IMR-90 (cell line): Measurements from ENCODE around the gene CEP170. TPM values are rescaled to one million over a fixed set of nuclear protein-coding genes. Genes with fewer than 3 reads are reported as not detected.

ENCODE experiments used
- microRNA-seq, 2 experiments: library from miRNA; stranded (forward) in 1 of 2; unstranded in 1 of 2; fragments of 10-50 nt in 1 of 2; fragments of <30 nt in 1 of 2; gene quantifications in 1 of 2; microRNA quantifications in 1 of 2; one replicate each; pipeline versions ENCODE3 to v1.1.0; 2013 to 2020; ENCODE audit not compliant: insufficient read depth in 1 of 2, insufficient read length in 1 of 2, unreplicated experiment in 1 of 2
- polyA plus RNA-seq, 3 experiments: library from polyadenylated mRNA; depleted of rRNA; stranded (reverse); fragments of >200 nt; gene quantifications; 2 replicates each; pipeline ENCODE4 v1.2.3, GENCODE V29; 2012; ENCODE audit warnings: low replicate concordance in 1 of 3
- small RNA-seq, 5 experiments: library from RNA; depleted of rRNA; stranded (forward); fragments of <200 nt; gene quantifications; one replicate each; pipeline ENCODE3, GENCODE V24; 2012
- total RNA-seq: library from RNA; depleted of rRNA; stranded (reverse); fragments of >200 nt; gene quantifications from 2 replicates; pipeline ENCODE4 v1.2.3, GENCODE V29; 2012; rRNA removed

CEP170 gene
- total and polyA plus RNA-seq, 2 of the 4 experiments (the other 2 are of a cell fraction): 65.8 to 151 TPM

Small RNA genes lying within 50 kb of the gene (microRNA-seq; reads per million reads assigned to microRNA genes)
- gene RNU6-747P (ENCODE audit: insufficient read depth, insufficient read length): not detected

Small RNA genes lying within 50 kb of the gene (small RNA-seq; reads per million reads assigned to genes)
- 0 reads per million in 5 experiments for gene RNU6-747P

Other genes with a start within 250 kb of the CEP170 start
- 43.3 and 46.8 TPM in 2 replicates for gene SDCCAG8, start 760 bp upstream of the CEP170 start, total RNA-seq
- gene SDCCAG8, start 760 bp upstream of the CEP170 start, polyA plus RNA-seq (2012; rRNA removed): 24.2 and 25.2 TPM in 2 replicates